HepG2 (cell line): Measurements from ENCODE around the gene SERINC1. TPM values are rescaled to one million over a fixed set of nuclear protein-coding genes. Genes with fewer than 3 reads are reported as not detected.
A peak's percentile ranks its signal among the peaks of the same experiment; 100 is the strongest.

Experiments
- ATAC-seq: fragments of 200-7000 bp; cut with Tn5 transposase; 3 replicates; pipeline ENCODE4 v1.9.1; 2020; ENCODE audit warnings: mild to moderate bottlenecking, moderate library complexity
- BruUV-seq: library from RNA; stranded (reverse); fragments of 400-500 nt; replicated peaks from 2 replicates; lab custom pipeline; 2021; lab: Mats Ljungman, UMichigan
- CTCF ChIA-PET: fragments of 300-600 bp; formaldehyde crosslinking; extraction: SDS; loops from one replicate; lab custom pipeline; 2021; ENCODE audit warnings: low total read pairs, inconsistent platforms, low intra/inter-chr PET ratio; lab: Yijun Ruan, JAX
- POLR2A ChIA-PET: fragments of 350-600 bp; sonication (Branson Sonifier 250); formaldehyde crosslinking; loops from one replicate; lab custom pipeline; 2020; ENCODE audit warnings: antibody characterized with exemption, inconsistent platforms; lab: Yijun Ruan, JAX
- DNase-seq: peaks from one replicate; pipeline ENCODE4 v3.0.0-alpha.2; 2015; ENCODE audit warnings: low spot score
- FAIRE-seq: peaks from 3 replicates; lab custom pipeline; 2011; peaks lifted over from hg19 to GRCh38; lab: Jason Lieb, UNC
- H2AFZ ChIP-seq: one replicate; pipeline ENCODE4 v1.6.1; 2011; ENCODE audit warnings: low read length, inconsistent platforms
- H3K27ac ChIP-seq: fragments of 300-600 bp; 3 replicates; pipeline ENCODE4 v1.8.0; 2011; ENCODE audit warnings: mixed run types, mild to moderate bottlenecking, mixed read lengths, low read length, inconsistent platforms; ENCODE audit not compliant: insufficient read depth; ENCODE audit errors: extremely low read length
- H3K27me3 ChIP-seq, 2 experiments: fragments of 200-600 bp in 1 of 2; 2 replicates in 1 of 2; 3 replicates in 1 of 2; pipeline versions ENCODE4 v1.6.0 to v1.8.0; 2011; ENCODE audit warnings: low read length in 2 of 2, mild to moderate bottlenecking in 2 of 2, moderate library complexity in 2 of 2, inconsistent platforms in 1 of 2; ENCODE audit not compliant: insufficient read depth in 2 of 2, control insufficient read depth in 1 of 2
- H3K36me3 ChIP-seq, 2 experiments: fragments of 200-600 bp in 1 of 2; replicated peaks in 1 of 2; 2 replicates in 1 of 2; 3 replicates in 1 of 2; pipeline versions ENCODE4 v1.5.1 to v1.8.0; 2011; ENCODE audit warnings: low read length in 2 of 2, inconsistent platforms in 1 of 2; ENCODE audit not compliant: insufficient read depth in 2 of 2, control insufficient read depth in 1 of 2
- H3K4me1 ChIP-seq: 2 replicates; pipeline ENCODE4 v1.5.1; 2012; ENCODE audit warnings: low read length, inconsistent platforms; ENCODE audit not compliant: insufficient read depth
- H3K4me2 ChIP-seq: 2 replicates; pipeline ENCODE4 v1.6.0; 2011; ENCODE audit warnings: low read depth, low read length, inconsistent platforms
- H3K4me3 ChIP-seq, 3 experiments: fragments of 200-600 bp in 1 of 3; sonication (generic), shearing (Covaris generic) in 1 of 3; replicated peaks in 1 of 3; 2 replicates each; pipeline ENCODE4 v1.5.1; 2011 to 2016; ENCODE audit warnings: low read length in 3 of 3, inconsistent platforms in 2 of 3, low read depth in 2 of 3, mild to moderate bottlenecking in 2 of 3, control low read depth in 1 of 3, mixed read lengths in 1 of 3; ENCODE audit not compliant: insufficient read depth in 1 of 3
- H3K79me2 ChIP-seq: one replicate; pipeline ENCODE4 v1.6.1; 2011; ENCODE audit warnings: low read length, inconsistent platforms; ENCODE audit not compliant: insufficient read depth
- H3K9ac ChIP-seq: 2 replicates; pipeline ENCODE4 v1.6.0; 2011; ENCODE audit warnings: mild to moderate bottlenecking, low read depth, low read length, inconsistent platforms; ENCODE audit not compliant: insufficient read depth
- H3K9me3 ChIP-seq: 2 replicates; pipeline ENCODE4 v1.5.1; 2012; ENCODE audit warnings: mild to moderate bottlenecking, low read length
- H4K20me1 ChIP-seq: 2 replicates; pipeline ENCODE4 v1.6.0; 2011; ENCODE audit warnings: inconsistent platforms, mild to moderate bottlenecking, low read length, moderate library complexity; ENCODE audit not compliant: insufficient read depth
- CAMTA2 ChIP-seq: sonication (generic); formaldehyde crosslinking; IDR thresholded peaks from 2 replicates; pipeline ENCODE4 v1.4.0; 2020; ENCODE audit warnings: mild to moderate bottlenecking, missing genetic modification reagents, borderline replicate concordance
- CCDC6 ChIP-seq: sonication (generic); formaldehyde crosslinking; IDR thresholded peaks from 2 replicates; pipeline ENCODE4 v1.8.1; 2022; ENCODE audit warnings: mild to moderate bottlenecking, missing genetic modification reagents, moderate library complexity
- CHCHD3 ChIP-seq: sonication (generic); formaldehyde crosslinking; IDR thresholded peaks from 2 replicates; pipeline ENCODE4 v1.8.0; 2022; ENCODE audit warnings: mild to moderate bottlenecking, missing genetic modification reagents, moderate library complexity
- DNMT1 ChIP-seq: sonication (generic); formaldehyde crosslinking; IDR thresholded peaks from 2 replicates; pipeline ENCODE4 v1.5.1; 2020; ENCODE audit warnings: mild to moderate bottlenecking, missing genetic modification reagents
- FOXK2 ChIP-seq: fragments of 450-650 bp; IDR thresholded peaks from 2 replicates; pipeline ENCODE4 v1.6.1; 2016
- MAF1 ChIP-seq: sonication (generic); formaldehyde crosslinking; IDR thresholded peaks from 2 replicates; pipeline ENCODE4 v1.5.0; 2020; ENCODE audit warnings: missing genetic modification reagents, borderline replicate concordance
- MAFK ChIP-seq, 2 experiments: IDR thresholded peaks in 1 of 2; conservative IDR thresholded peaks in 1 of 2; 2 replicates each; pipeline ENCODE4 v1.6.1; 2011; ENCODE audit warnings: improper control_type of control experiment in 2 of 2, low read length in 2 of 2
- MED1 ChIP-seq: sonication (generic); formaldehyde crosslinking; IDR thresholded peaks from 2 replicates; pipeline ENCODE4 v1.4.0; 2020; ENCODE audit warnings: missing genetic modification reagents
- MEIS1 ChIP-seq: sonication (generic); formaldehyde crosslinking; IDR thresholded peaks from 2 replicates; pipeline ENCODE4 v1.9.0; 2021; ENCODE audit warnings: mild to moderate bottlenecking, missing genetic modification reagents, moderate library complexity, borderline replicate concordance
- PHF20 ChIP-seq: sonication (generic); formaldehyde crosslinking; IDR thresholded peaks from 2 replicates; pipeline ENCODE4 v1.5.0; 2020; ENCODE audit warnings: mild to moderate bottlenecking, missing genetic modification reagents
- PITX1 ChIP-seq: sonication (generic); formaldehyde crosslinking; IDR thresholded peaks from 2 replicates; pipeline ENCODE4 v1.5.1; 2020; ENCODE audit warnings: mild to moderate bottlenecking, missing genetic modification reagents
- PLRG1 ChIP-seq: fragments of 450-650 bp; conservative IDR thresholded peaks from 2 replicates; pipeline ENCODE4 v1.6.1; 2016
- POGZ ChIP-seq: sonication (generic); formaldehyde crosslinking; IDR thresholded peaks from 2 replicates; pipeline ENCODE4 v1.4.0; 2020; ENCODE audit warnings: mild to moderate bottlenecking, missing genetic modification reagents
- PRMT3 ChIP-seq: sonication (generic); formaldehyde crosslinking; IDR thresholded peaks from 2 replicates; pipeline ENCODE4 v1.8.1; 2022; ENCODE audit warnings: low read depth, mild to moderate bottlenecking, moderate library complexity, missing genetic modification reagents, borderline replicate concordance
- RAD21 ChIP-seq: fragments of 450-650 bp; formaldehyde crosslinking; IDR thresholded peaks from 2 replicates; pipeline ENCODE4 v1.5.0; 2020; ENCODE audit warnings: mild to moderate bottlenecking
- STAG1 ChIP-seq: sonication (generic); formaldehyde crosslinking; IDR thresholded peaks from 2 replicates; pipeline ENCODE4 v1.4.0; 2020; ENCODE audit warnings: missing genetic modification reagents
- SUZ12 ChIP-seq: fragments of 150-350 bp; IDR thresholded peaks from 2 replicates; pipeline ENCODE4 v1.6.1; 2014; ENCODE audit warnings: low read depth, low read length
- THAP11 ChIP-seq: IDR thresholded peaks from 2 replicates; pipeline ENCODE4 v1.6.1; 2016; ENCODE audit warnings: missing biosample characterization, missing genetic modification reagents
- TOPORS ChIP-seq: sonication (generic); formaldehyde crosslinking; IDR thresholded peaks from 2 replicates; pipeline ENCODE4 v1.8.0; 2023; ENCODE audit warnings: mild to moderate bottlenecking, missing genetic modification reagents
- TP53 ChIP-seq: sonication (generic); formaldehyde crosslinking; conservative IDR thresholded peaks from 2 replicates; pipeline ENCODE4 v1.4.0; 2020; ENCODE audit warnings: missing genetic modification reagents
- ZGPAT ChIP-seq: IDR thresholded peaks from 2 replicates; pipeline ENCODE4 v1.6.1; 2016; ENCODE audit warnings: mild to moderate bottlenecking
- ZMYM3 ChIP-seq: sonication (generic); formaldehyde crosslinking; IDR thresholded peaks from 2 replicates; pipeline ENCODE4 v1.5.1; 2020; ENCODE audit warnings: mild to moderate bottlenecking, missing genetic modification reagents
- ZNF138 ChIP-seq: sonication (generic); formaldehyde crosslinking; IDR thresholded peaks from 2 replicates; pipeline ENCODE4 v1.5.0; 2020; ENCODE audit warnings: mild to moderate bottlenecking, low read depth, missing genetic modification reagents
- ZNF326 ChIP-seq: sonication (generic); formaldehyde crosslinking; IDR thresholded peaks from 2 replicates; pipeline ENCODE4 v1.4.0; 2020; ENCODE audit warnings: missing genetic modification reagents, borderline replicate concordance
- ZNF501 ChIP-seq: sonication (generic); formaldehyde crosslinking; IDR thresholded peaks from 2 replicates; pipeline ENCODE4 v1.5.1; 2020; ENCODE audit warnings: mild to moderate bottlenecking, moderate library complexity, missing genetic modification reagents
- WGBS: methylation state at CpG from one replicate; pipeline ENCODE4 v1.1.6; 2017; ENCODE audit warnings: low lambda C conversion rate; 5-methylcytosine and 5-hydroxymethylcytosine counted together
- in situ Hi-C: cut with HindIII; loops from 2 replicates; pipeline ENCODE4 v1.10.0; 2017; ENCODE audit warnings: low pct_unique_long_range_greater_than_20kb; ENCODE audit not compliant: extremely low pct_ligation_motif_present
- intact Hi-C: fragments of 100-400 bp; cut with micrococcal nuclease; formaldehyde crosslinking; loops from one replicate; pipeline ENCODE4 v1.10.0; 2022; ENCODE audit not compliant: unreplicated experiment
- polyA plus RNA-seq, 8 experiments: library from polyadenylated mRNA; depleted of rRNA in 3 of 8; stranded (reverse) in 7 of 8; unstranded in 1 of 8; fragments of >200 nt; fragmentation: Illumina TruSeq in 4 of 8; extraction: Trizol in 4 of 8; gene quantifications; 2 replicates each; pipeline versions ENCODE4 v1.2.1 to v1.2.3, GENCODE V29; 2011 to 2016; ENCODE audit warnings: low read depth in 4 of 8, missing spikeins in 1 of 8, mixed read lengths in 1 of 8; ENCODE audit not compliant: insufficient read depth in 1 of 8
- total RNA-seq, 5 experiments: library from RNA; depleted of rRNA; stranded (reverse); fragments of >200 nt; fragmentation: Illumina TruSeq; extraction: Trizol; gene quantifications; 2 replicates each; pipeline ENCODE4 v1.2.3, GENCODE V29; 2016; ENCODE audit warnings: low read depth in 1 of 5
- TF ChIP-seq, protein P1 (sequence below): sonication (generic); formaldehyde crosslinking; IDR thresholded peaks from 2 replicates; pipeline ENCODE4 v1.4.0; 2020; ENCODE audit warnings: missing genetic modification reagents, mild to moderate bottlenecking, borderline replicate concordance

The SERINC1 gene
- total and polyA plus RNA-seq, 2 of the 13 experiments (the other 11 are each of a cell fraction or from before 2014, with no cell fraction given) = 93.5 to 112 TPM

DNA sequence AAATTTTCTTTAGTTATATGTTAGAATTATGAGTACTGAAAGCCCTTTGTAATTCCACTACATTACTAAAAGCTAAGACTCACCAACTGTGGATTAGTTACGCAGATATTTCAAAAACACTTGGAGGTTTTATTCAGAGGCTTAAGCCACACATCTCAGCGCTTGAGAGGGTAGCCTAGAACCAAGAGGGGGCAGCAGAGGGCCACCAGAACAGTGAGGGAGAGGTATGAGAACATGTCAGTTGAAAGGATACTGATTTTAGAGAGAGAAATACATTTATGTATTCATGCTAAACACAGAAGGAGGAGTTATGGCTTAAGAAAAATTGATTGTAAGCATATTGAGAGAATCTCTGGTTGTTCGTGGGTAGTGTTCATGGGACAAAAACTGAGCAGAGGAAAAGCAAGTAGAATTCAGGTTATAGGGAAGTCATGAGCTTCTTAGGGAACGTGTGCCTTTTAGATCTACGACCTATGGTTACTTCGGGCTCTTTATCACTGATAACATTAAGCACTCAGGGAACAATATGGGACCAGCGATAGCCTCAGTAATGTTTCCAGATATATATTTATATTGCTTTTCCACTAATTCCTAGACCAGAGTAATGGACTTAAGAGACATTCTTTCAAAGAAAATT is 20.4 kb upstream of the SERINC1 start:
- ChIA-PET POLR2A (interaction anchor here (1.8 kb wide), 1 partner anchor 38 kb away, joined by 4 read pairs; no protein-coding TSS in a partner anchor), CTCF (interaction anchor here (1.2 to 5.9 kb wide), 3 partner anchors 38 to 347 kb away, joined by 5 to 49 read pairs (median 6); no protein-coding TSS in a partner anchor)
- no peaks in the 10 kb centered on the region for H3K36me3 ChIP-seq
- intact Hi-C loops = loop anchor here (1.0 to 5.0 kb wide), 3 partner anchors 38 to 345 kb away; no protein-coding TSS in a partner anchor
- no peak overlapping the region for H3K4me3 ChIP-seq
- in situ Hi-C loops = loop anchor here (5.0 to 25.0 kb wide), 3 partner anchors 40 to 345 kb away; no protein-coding TSS in a partner anchor
- H3K27me3 ChIP-seq = no peaks in the 10 kb centered on the region
- BruUV-seq = no TSS peak
- no peak overlapping the region for H3K9ac ChIP-seq
- no peak overlapping the region for H3K4me2 ChIP-seq
- DNase-seq = peak; percentile 68
- H3K9me3 ChIP-seq = peaks cover 5% of the 10 kb centered on the region
- H3K27ac ChIP-seq = no peak overlapping the region
- H3K4me1 ChIP-seq = no peaks in the 10 kb centered on the region
- 7% methylated on average over 7 of the region's 7 CpGs for WGBS
- H3K79me2 ChIP-seq = no peaks in the 10 kb centered on the region
- no peak overlapping the region for H2AFZ ChIP-seq
- H4K20me1 ChIP-seq = no peaks in the 10 kb centered on the region
- FAIRE-seq = peak; percentile 43
- ATAC-seq = peak; percentile 100
- TF ChIP-seq MAFK (conservative IDR thresholded peaks at IDR 0.05 in 1 of 2, IDR thresholded peaks at IDR 0.05 in 1 of 2; ENCODE audit: low read length in 2 of 2) (peak in 1 of 2 experiments; percentile 18; a peak in 1 of 4 replicates), MEIS1 (CRISPR knock-in tag) (no peak), ZNF138 (no peak), DNMT1 (CRISPR knock-in tag) (no peak), ZNF501 (no peak), ZGPAT (CRISPR knock-in tag) (no peak), MED1 (CRISPR knock-in tag) (no peak), FOXK2 (no peak), PITX1 (CRISPR knock-in tag) (no peak), POGZ (CRISPR knock-in tag) (no peak), MAF1 (CRISPR knock-in tag) (no peak), ZMYM3 (no peak), CHCHD3 (CRISPR knock-in tag) (no peak), THAP11 (CRISPR knock-in tag) (0 out of 2 replicates have a peak, but pooled peaks have one; percentile 12), SUZ12 (no peak), PRMT3 (no peak), CAMTA2 (CRISPR knock-in tag) (no peak), STAG1 (CRISPR knock-in tag) (peak; percentile 83), ZNF326 (no peak), TOPORS (CRISPR knock-in tag) (no peak), PLRG1 (no peak), CCDC6 (CRISPR knock-in tag) (no peak), TP53 (CRISPR knock-in tag) (no peak), RAD21 (CRISPR knock-in tag) (peak; percentile 67), PHF20 (CRISPR knock-in tag) (no peak)
- TF ChIP-seq, protein P1, sequence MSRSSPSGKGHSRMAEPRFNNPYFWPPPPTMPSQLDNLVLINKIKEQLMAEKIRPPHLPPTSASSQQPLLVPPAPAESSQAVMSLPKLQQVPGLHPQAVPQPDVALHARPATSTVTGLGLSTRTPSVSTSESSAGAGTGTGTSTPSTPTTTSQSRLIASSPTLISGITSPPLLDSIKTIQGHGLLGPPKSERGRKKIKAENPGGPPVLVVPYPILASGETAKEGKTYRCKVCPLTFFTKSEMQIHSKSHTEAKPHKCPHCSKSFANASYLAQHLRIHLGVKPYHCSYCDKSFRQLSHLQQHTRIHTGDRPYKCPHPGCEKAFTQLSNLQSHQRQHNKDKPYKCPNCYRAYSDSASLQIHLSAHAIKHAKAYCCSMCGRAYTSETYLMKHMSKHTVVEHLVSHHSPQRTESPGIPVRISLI = no peak
